Stomach (tissue), 9 donors: Measurements from ENCODE around the gene PLEKHA6. TPM values are rescaled to one million over a fixed set of nuclear protein-coding genes. Genes with fewer than 3 reads are reported as not detected.

Experiments
- DNase-seq, 2 donors: peaks; one replicate each; pipeline versions ENCODE4 v3.0.0 to v3.0.0-alpha.2; 2013 to 2019
- H3K27ac ChIP-seq, 5 donors: fragments of 200-600 bp in 4 of 5; sonication (generic) in 4 of 5; one replicate each; pipeline ENCODE4 v1.5.1; 2013 to 2019; ENCODE audit warnings: mild to moderate bottlenecking in 1 of 5, moderate library complexity in 1 of 5
- H3K27me3 ChIP-seq, 3 donors: fragments of 200-600 bp; sonication (generic); one replicate each; pipeline ENCODE4 v1.5.1; 2017 to 2019; ENCODE audit warnings: mixed run types in 1 of 3
- H3K36me3 ChIP-seq, 4 donors: fragments of 200-600 bp; sonication (generic); 1 replicate in 3 of 4; 2 replicates in 1 of 4; pipeline ENCODE4 v1.5.1; 2016 to 2019
- H3K4me1 ChIP-seq, 4 donors: fragments of 200-600 bp; sonication (generic); one replicate each; pipeline ENCODE4 v1.5.1; 2016 to 2019
- H3K4me3 ChIP-seq, 4 donors: fragments of 200-600 bp; sonication (generic) in 3 of 4; one replicate each; pipeline ENCODE4 v1.5.1; 2016 to 2019; ENCODE audit warnings: mild to moderate bottlenecking in 1 of 4
- H3K9me3 ChIP-seq, 4 donors: fragments of 200-600 bp; sonication (generic); one replicate each; pipeline ENCODE4 v1.5.1; 2016 to 2019
- CTCF ChIP-seq, 7 experiments: fragments of 450-650 bp in 4 of 7; fragments of 200-600 bp in 3 of 7; sonication (generic) in 3 of 7; IDR thresholded peaks; one replicate each; pipeline ENCODE4 v1.5.1; 2016 to 2019; ENCODE audit warnings: antibody characterized with exemption in 7 of 7, control low read depth in 2 of 7, mild to moderate bottlenecking in 1 of 7
- EP300 ChIP-seq: sonication (generic); formaldehyde crosslinking; IDR thresholded peaks from one replicate; pipeline ENCODE4 v1.6.1; 2017; ENCODE audit warnings: antibody characterized with exemption
- POLR2A ChIP-seq, 4 donors: fragments of 450-650 bp; IDR thresholded peaks; one replicate each; pipeline ENCODE4 v1.6.1; 2016; ENCODE audit warnings: antibody characterized with exemption in 4 of 4, control low read depth in 2 of 4, mild to moderate bottlenecking in 1 of 4, moderate library complexity in 1 of 4
- POLR2AphosphoS5 ChIP-seq, 3 donors: sonication (generic); formaldehyde crosslinking; IDR thresholded peaks; one replicate each; pipeline ENCODE4 v1.6.1; 2016; ENCODE audit warnings: antibody characterized with exemption in 3 of 3
- WGBS, 5 donors: extraction: QIAGEN DNeasy Blood & Tissue Kit in 3 of 5; methylation state at CpG; one replicate each; pipeline versions ENCODE4 v1.1.5 to v1.1.7; 2013 to 2018; 5-methylcytosine and 5-hydroxymethylcytosine counted together
- intact Hi-C: fragments of 100-400 bp; cut with DNase I; formaldehyde crosslinking; loops from one replicate; pipeline ENCODE4 v1.15.1; 2023; ENCODE audit warnings: low total_unique reads
- polyA plus RNA-seq, 3 donors: library from polyadenylated mRNA; stranded (reverse); fragments of 200-250 nt; gene quantifications; one replicate each; pipeline ENCODE4 v1.2.3, GENCODE V29; 2013
- total RNA-seq, 5 donors: library from RNA; depleted of rRNA; stranded (reverse); fragments of >200 nt; gene quantifications; one replicate each; pipeline versions ENCODE4 v1.1.0 to v1.2.3, GENCODE V29; 2014 to 2016
- donor health status: healthy with polysubstance abuse.
- donor health status: Bipolar disorder and iron deficiency.
- donor health status: healthy.

PLEKHA6 gene
- total and polyA plus RNA-seq, 8 donors = 6.4 to 97.9 (median 34.8) TPM

GRCh38 chr1:204216236-204216635, 143.5 kb downstream of the PLEKHA6 start:
- Histone ChIP-seq H3K4me3 (no peak overlapping the region), H3K9me3 (no peaks in the 10 kb centered on the region)

GRCh38 chr1:204213668-204214662, 145.8 kb downstream of the PLEKHA6 start, which contains the start of gene GOLT1A:
Gene GOLT1A, minus strand, starts transcription at chr1:204213988. Its CDS starts 82 bp downstream, at chr1:204213906.
- Histone ChIP-seq H3K9me3 (no peaks in the 10 kb centered on the region), H3K27me3 (peaks cover 0 to 11% (median 0%) of the 10 kb centered on the region in 3 donors), H3K4me1 (peaks cover 9 to 15% (median 14%) of the 10 kb centered on the region in 4 donors), H3K4me3 (peak within 1 kb of the TSS; percentile 7 to 36 (median 24)), H3K36me3 (no peaks in the 10 kb centered on the region), H3K27ac (peak within 1 kb of the TSS; percentile 16 to 66 (median 47))
- peak; percentile 91 to 95 for DNase-seq
- TF ChIP-seq POLR2A (IDR thresholded peaks at IDR 0.05) (no peak), CTCF (IDR thresholded peaks at IDR 0.05) (peak in 5 of 7 experiments; percentile 35 to 53 (median 51)), EP300 (no peak), POLR2AphosphoS5 (IDR thresholded peaks at IDR 0.05) (peak in 2 of 3 donors; percentile 13 to 71)
- WGBS, 5 donors = 13 to 18% (median 14%) methylated on average over 31 to 41 of the region's 41 CpGs
- intact Hi-C loops = loop anchor here (5.0 kb wide), 1 partner anchor 148 kb away; no protein-coding TSS in a partner anchor

More at GRCh38 chr1:204216236-204216635, 143.5 kb downstream of the PLEKHA6 start:
- Histone ChIP-seq H3K27ac (no peak overlapping the region), H3K36me3 (peaks cover 0 to 20% (median 17%) of the 10 kb centered on the region in 4 donors), H3K4me1 (peaks cover 9 to 15% (median 14%) of the 10 kb centered on the region in 4 donors), H3K27me3 (peaks cover 0 to 11% (median 0%) of the 10 kb centered on the region in 3 donors)
- TF ChIP-seq CTCF (IDR thresholded peaks at IDR 0.05) = no peak
- no peak for TF ChIP-seq POLR2AphosphoS5 (IDR thresholded peaks at IDR 0.05)
- no peak for TF ChIP-seq POLR2A (IDR thresholded peaks at IDR 0.05)
- no peak for TF ChIP-seq EP300
- intact Hi-C loops = no loop called here
- DNase-seq = no peak
- 66 to 81% (median 71%) methylated on average over 4 of the region's 4 CpGs for WGBS, 5 donors

GRCh38 chr1:204212715-204213114, 147.0 kb downstream of the PLEKHA6 start:
- peaks cover 9 to 17% (median 15%) of the 10 kb centered on the region in 4 donors for H3K4me1 ChIP-seq
- intact Hi-C loops = loop anchor here (5.0 kb wide), 1 partner anchor 150 kb away; no protein-coding TSS in a partner anchor
- H3K27ac ChIP-seq = peak overlapping the region in 1 of 5 donors; percentile 45
- DNase-seq = no peak
- 90 to 92% (median 91%) methylated on average over 3 of the region's 3 CpGs for WGBS, 5 donors
- no peaks in the 10 kb centered on the region for H3K9me3 ChIP-seq
- no peak overlapping the region for H3K4me3 ChIP-seq
- H3K36me3 ChIP-seq = no peaks in the 10 kb centered on the region
- TF ChIP-seq CTCF (IDR thresholded peaks at IDR 0.05) (no peak), POLR2AphosphoS5 (IDR thresholded peaks at IDR 0.05) (no peak), POLR2A (IDR thresholded peaks at IDR 0.05) (no peak), EP300 (no peak)
- peaks cover 0 to 11% (median 0%) of the 10 kb centered on the region in 3 donors for H3K27me3 ChIP-seq

GRCh38 chr1:204211046-204211445, 148.7 kb downstream of the PLEKHA6 start:
- intact Hi-C loops = loop anchor here (5.0 kb wide), 1 partner anchor 151 kb away; no protein-coding TSS in a partner anchor
- Histone ChIP-seq H3K27me3 (peaks cover 0 to 13% (median 0%) of the 10 kb centered on the region in 3 donors), H3K4me3 (no peak overlapping the region), H3K27ac (no peak overlapping the region), H3K9me3 (no peaks in the 10 kb centered on the region), H3K4me1 (peaks cover 13 to 27% (median 24%) of the 10 kb centered on the region in 4 donors), H3K36me3 (no peaks in the 10 kb centered on the region)
- 72 to 84% (median 77%) methylated on average over 7 of the region's 7 CpGs for WGBS, 5 donors
- DNase-seq = no peak
- TF ChIP-seq CTCF (IDR thresholded peaks at IDR 0.05) (no peak), POLR2AphosphoS5 (IDR thresholded peaks at IDR 0.05) (no peak), POLR2A (IDR thresholded peaks at IDR 0.05) (no peak), EP300 (no peak)
